HG02588 (cell line): ENCODE results near the gene PCDHB7.
"Not testable (repeated sequence)": the region's sequence is repeated elsewhere in the genome, so short reads cannot be mapped to it uniquely, and the experiment has no call there.

Experiments
- ATAC-seq: cut with Tn5 transposase; IDR thresholded peaks from one replicate; pipeline ENCODE4 v1.9.1; 2021; ENCODE audit warnings: mild to moderate bottlenecking, moderate library complexity; ENCODE audit not compliant: unreplicated experiment

Gene PCDHB7

DNA sequence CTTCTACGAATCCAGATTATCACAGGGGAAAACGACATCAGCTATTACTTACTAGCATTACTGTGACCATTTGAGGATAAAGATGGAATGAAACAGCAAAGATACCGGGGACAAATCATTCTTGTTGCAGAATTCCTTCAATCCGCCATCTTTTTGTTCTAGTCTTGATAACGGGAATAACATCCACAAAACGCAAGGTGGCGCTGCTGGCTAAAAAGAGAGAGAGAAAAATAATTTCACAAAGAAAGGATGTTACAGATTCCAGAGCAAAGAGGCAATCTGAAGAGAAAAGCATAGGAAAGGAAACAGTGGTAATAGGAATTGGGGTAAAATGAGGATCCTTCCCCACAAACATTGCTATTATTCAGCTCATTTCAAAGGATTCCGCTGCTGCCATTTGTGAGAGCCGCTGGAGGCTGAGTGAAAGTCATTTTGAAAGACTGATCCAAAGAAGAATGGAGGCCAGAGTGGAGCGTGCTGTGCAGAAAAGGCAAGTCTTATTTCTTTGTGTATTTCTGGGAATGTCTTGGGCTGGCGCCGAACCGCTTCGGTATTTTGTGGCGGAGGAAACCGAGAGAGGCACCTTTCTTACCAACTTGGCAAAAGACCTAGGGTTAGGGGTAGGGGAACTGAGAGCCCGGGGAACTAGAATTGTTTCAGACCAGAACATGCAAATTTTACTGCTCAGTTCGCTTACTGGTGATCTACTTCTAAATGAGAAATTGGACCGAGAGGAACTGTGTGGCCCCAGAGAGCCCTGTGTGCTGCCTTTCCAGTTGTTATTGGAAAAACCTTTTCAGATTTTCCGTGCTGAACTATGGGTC lies at the start of gene PCDHB7:
Gene PCDHB7 (plus strand): TSS at position 264 of the 824 bp plus-strand sequence. CDS start 192 bp downstream, at position 456.
- ATAC-seq = no peak

- ATAC-seq = not testable (repeated sequence)
Measured at GRCh38 chr5:141123396-141124135, 48.9 kb upstream of the PCDHB7 start.

GRCh38 chr5:141127305-141127704 lies 45.1 kb upstream of the PCDHB7 start:
- no peak for ATAC-seq

- ATAC-seq = no peak
Measured at GRCh38 chr5:141135030-141135717, 37.3 kb upstream of the PCDHB7 start, which contains the start of gene PCDHB5. TSS of gene PCDHB5 (plus strand) at chr5:141135206. CDS start at chr5:141135435, 229 bp downstream.

GRCh38 chr5:141135718-141136266 lies 36.7 kb upstream of the PCDHB7 start:
- no peak for ATAC-seq

- ATAC-seq = not testable (repeated sequence)
Measured at GRCh38 chr5:141137346-141137745, 35.1 kb upstream of the PCDHB7 start.

GRCh38 chr5:141149812-141150211 lies 22.6 kb upstream of the PCDHB7 start, which contains the start of gene PCDHB6:
TSS of gene PCDHB6 (plus strand) at chr5:141150057. CDS start at chr5:141150258, 201 bp downstream.
- ATAC-seq = no peak

DNA sequence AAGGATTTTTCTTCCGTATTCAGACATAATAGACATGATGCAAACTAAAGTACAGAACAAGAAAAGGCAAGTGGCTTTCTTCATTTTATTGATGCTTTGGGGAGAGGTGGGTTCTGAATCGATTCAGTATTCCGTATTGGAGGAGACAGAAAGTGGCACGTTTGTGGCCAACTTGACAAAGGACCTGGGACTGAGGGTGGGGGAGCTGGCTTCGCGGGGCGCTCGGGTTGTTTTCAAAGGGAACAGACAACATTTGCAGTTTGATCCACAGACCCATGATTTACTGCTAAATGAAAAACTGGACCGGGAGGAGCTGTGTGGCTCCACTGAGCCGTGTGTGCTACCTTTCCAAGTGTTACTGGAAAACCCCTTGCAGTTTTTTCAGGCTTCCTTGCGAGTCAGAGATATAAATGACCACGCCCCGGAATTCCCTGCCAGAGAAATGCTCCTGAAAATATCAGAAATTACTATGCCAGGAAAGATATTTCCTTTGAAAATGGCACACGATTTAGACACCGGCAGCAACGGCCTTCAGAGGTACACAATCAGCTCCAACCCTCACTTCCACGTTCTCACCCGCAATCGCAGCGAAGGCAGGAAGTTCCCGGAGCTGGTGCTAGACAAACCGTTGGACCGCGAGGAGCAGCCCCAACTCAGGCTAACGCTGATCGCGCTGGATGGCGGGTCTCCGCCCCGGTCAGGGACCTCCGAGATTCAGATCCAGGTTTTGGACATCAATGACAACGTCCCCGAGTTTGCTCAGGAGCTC lies 22.0 kb upstream of the PCDHB7 start:
- ATAC-seq = no peak

DNA sequence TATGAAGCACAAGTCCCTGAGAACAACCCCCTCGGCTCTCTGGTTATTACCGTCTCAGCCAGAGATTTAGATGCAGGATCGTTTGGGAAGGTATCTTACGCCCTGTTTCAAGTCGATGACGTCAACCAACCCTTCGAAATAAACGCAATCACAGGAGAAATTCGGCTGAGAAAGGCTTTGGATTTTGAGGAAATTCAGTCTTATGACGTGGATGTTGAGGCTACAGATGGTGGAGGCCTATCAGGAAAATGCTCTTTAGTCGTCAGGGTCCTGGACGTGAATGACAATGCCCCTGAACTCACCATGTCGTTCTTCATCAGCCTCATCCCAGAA lies 21.5 kb upstream of the PCDHB7 start:
- no peak for ATAC-seq

DNA sequence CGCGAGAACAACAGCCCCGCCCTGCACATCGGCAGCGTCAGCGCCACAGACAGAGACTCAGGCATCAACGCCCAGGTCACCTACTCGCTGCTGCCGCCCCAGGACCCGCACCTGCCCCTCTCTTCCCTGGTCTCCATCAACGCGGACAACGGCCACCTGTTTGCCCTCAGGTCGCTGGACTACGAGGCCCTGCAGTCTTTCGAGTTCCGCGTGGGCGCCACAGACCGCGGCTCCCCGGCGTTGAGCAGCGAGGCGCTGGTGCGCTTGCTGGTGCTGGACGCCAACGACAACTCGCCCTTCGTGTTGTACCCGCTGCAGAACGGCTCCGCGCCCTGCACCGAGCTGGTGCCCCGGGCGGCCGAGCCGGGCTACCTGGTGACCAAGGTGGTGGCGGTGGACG lies 20.8 kb upstream of the PCDHB7 start:
- ATAC-seq = not testable (repeated sequence)

- ATAC-seq = not testable (repeated sequence)
Measured at GRCh38 chr5:141152096-141152495, 20.3 kb upstream of the PCDHB7 start.

DNA sequence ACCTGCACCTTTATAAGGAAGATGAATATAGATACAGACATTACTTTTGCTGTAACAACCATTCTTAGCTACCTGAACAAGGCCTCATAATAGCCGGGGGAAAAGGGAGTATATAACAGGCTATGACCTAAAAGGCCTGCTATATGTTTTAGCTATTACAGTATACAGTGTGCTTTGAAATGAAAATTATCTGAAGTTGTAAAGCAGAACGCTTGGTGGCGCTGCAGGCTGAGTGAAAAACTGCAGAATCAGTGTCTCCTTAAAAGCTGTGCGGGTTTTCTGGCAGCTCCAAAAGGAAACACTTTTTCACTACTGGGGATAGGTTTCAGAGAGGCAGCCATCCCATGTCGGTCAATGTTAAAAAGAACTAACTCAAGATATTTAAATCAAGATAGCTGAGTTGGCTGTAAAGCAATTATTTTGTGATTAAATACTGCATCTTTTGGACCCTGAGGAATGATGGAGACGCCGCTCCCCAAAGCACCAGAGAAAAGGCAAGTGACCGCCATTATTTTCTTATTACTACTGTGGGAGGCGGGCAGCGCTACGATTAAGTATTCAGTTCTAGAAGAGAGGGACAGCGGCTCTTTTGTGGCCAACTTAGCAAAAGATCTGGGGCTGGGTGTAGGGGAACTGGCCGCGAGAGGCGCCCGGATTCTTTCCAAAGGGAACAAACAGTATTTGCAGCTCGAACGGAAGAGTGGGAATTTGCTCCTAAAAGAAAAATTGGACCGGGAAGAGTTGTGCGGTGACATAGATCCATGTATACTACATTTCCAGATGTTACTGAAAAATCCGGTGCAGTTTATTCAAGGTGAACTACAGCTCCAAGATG lies 16.7 kb upstream of the PCDHB7 start:
- ATAC-seq = no peak

DNA sequence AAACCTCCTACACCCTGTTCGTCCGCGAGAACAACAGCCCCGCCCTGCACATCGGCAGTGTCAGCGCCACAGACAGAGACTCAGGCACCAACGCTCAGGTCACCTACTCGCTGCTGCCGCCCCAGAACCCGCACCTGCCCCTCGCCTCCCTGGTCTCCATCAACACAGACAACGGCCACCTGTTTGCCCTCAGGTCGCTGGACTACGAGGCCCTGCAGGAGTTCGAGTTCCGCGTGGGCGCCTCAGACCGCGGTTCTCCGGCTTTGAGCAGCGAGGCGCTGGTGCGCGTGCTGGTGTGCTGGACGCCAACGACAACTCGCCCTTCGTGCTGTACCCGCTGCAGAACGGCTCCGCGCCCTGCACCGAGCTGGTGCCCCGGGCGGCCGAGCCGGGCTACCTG lies 15.1 kb upstream of the PCDHB7 start:
- ATAC-seq = not testable (repeated sequence)

DNA sequence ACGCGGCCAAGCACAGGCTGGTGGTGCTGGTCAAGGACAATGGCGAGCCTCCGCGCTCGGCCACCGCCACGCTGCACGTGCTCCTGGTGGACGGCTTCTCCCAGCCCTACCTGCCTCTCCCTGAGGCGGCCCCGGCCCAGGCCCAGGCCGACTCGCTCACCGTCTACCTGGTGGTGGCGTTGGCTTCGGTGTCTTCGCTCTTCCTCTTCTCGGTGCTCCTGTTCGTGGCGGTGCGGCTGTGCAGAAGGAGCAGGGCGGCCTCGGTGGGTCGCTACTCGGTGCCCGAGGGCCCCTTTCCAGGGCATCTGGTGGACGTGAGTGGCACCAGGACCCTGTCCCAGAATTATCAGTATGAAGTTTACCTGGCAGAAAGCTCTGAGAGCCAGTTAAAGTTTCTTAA lies 14.5 kb upstream of the PCDHB7 start:
- ATAC-seq = not testable (repeated sequence)

- ATAC-seq = not testable (repeated sequence)
Measured at GRCh38 chr5:141174291-141175104, 2.1 kb downstream of the PCDHB7 start.

- no peak for ATAC-seq
Measured at GRCh38 chr5:141175933-141176332, 3.5 kb downstream of the PCDHB7 start.

GRCh38 chr5:141177577-141178191 lies 5.2 kb downstream of the PCDHB7 start, which contains the start of gene PCDHB8:
TSS of gene PCDHB8 (plus strand) at chr5:141177790. CDS start at chr5:141178035, 245 bp downstream.
- ATAC-seq = not testable (repeated sequence)

GRCh38 chr5:141179371-141179770 lies 6.9 kb downstream of the PCDHB7 start:
- not testable (repeated sequence) for ATAC-seq
